Vagina (tissue), 2 donors: ENCODE measurements around the gene BNIPL. TPM values are rescaled to one million over a fixed set of nuclear protein-coding genes. Genes with fewer than 3 reads are reported as not detected.

Experiments used
- DNase-seq, 2 donors: peaks; one replicate each; pipeline ENCODE4 v3.0.0-alpha.2; 2017; ENCODE audit errors: extremely low spot score in 2 of 2
- H3K27ac ChIP-seq: fragments of 200-600 bp; sonication (generic); one replicate; pipeline ENCODE4 v1.5.1; 2019
- H3K27me3 ChIP-seq: fragments of 200-600 bp; sonication (generic); one replicate; pipeline ENCODE4 v1.5.1; 2019
- H3K36me3 ChIP-seq, 2 donors: fragments of 200-600 bp; sonication (generic); one replicate each; pipeline ENCODE4 v1.5.1; 2017 to 2019
- H3K4me1 ChIP-seq: fragments of 200-600 bp; sonication (generic); one replicate; pipeline ENCODE4 v1.5.1; 2019
- H3K4me3 ChIP-seq, 2 donors: fragments of 200-600 bp; sonication (generic); 1 replicate in 1 of 2; 2 replicates in 1 of 2; pipeline ENCODE4 v1.5.1; 2016 to 2019
- H3K9me3 ChIP-seq: fragments of 200-600 bp; sonication (generic); one replicate; pipeline ENCODE4 v1.5.1; 2019
- POLR2A ChIP-seq, 2 donors: fragments of 450-650 bp; IDR thresholded peaks; one replicate each; pipeline ENCODE4 v1.6.1; 2017; ENCODE audit warnings: antibody characterized with exemption in 2 of 2, mild to moderate bottlenecking in 2 of 2, moderate library complexity in 2 of 2
- POLR2AphosphoS5 ChIP-seq, 2 donors: sonication (generic); formaldehyde crosslinking; IDR thresholded peaks; one replicate each; pipeline ENCODE4 v1.9.0; 2017; ENCODE audit warnings: antibody characterized with exemption in 2 of 2, mild to moderate bottlenecking in 2 of 2, low read depth in 1 of 2; ENCODE audit not compliant: insufficient read depth in 1 of 2
- intact Hi-C: fragments of 100-400 bp; cut with DNase I; formaldehyde crosslinking; loops from one replicate; pipeline ENCODE4 v1.15.1; 2023
- total RNA-seq: library from RNA; depleted of rRNA; stranded (reverse); fragments of >200 nt; gene quantifications from one replicate; pipeline ENCODE4 v1.2.3, GENCODE V29; 2016
- TF ChIP-seq, protein P1 (sequence below), 3 experiments: fragments of 450-650 bp in 2 of 3; fragments of 200-600 bp in 1 of 3; sonication (generic) in 1 of 3; IDR thresholded peaks; one replicate each; pipeline ENCODE4 v1.5.1; 2017 to 2019; ENCODE audit warnings: antibody characterized with exemption in 3 of 3, mild to moderate bottlenecking in 2 of 3, moderate library complexity in 2 of 3

BNIPL gene
- total RNA-seq, 1 donor from 2014 or later: 105 TPM

GRCh38 chr1:151051356-151052009 lies 15.1 kb downstream of the BNIPL start:
- intact Hi-C loops: no loop called here
- Histone ChIP-seq H3K27me3 (no peaks in the 10 kb centered on the region), H3K9me3 (no peaks in the 10 kb centered on the region), H3K4me1 (peaks cover 38% of the 10 kb centered on the region), H3K4me3 (no peak overlapping the region), H3K27ac (no peak overlapping the region), H3K36me3 (peaks cover 4 to 40% of the 10 kb centered on the region in 2 donors)
- TF ChIP-seq, protein P1, sequence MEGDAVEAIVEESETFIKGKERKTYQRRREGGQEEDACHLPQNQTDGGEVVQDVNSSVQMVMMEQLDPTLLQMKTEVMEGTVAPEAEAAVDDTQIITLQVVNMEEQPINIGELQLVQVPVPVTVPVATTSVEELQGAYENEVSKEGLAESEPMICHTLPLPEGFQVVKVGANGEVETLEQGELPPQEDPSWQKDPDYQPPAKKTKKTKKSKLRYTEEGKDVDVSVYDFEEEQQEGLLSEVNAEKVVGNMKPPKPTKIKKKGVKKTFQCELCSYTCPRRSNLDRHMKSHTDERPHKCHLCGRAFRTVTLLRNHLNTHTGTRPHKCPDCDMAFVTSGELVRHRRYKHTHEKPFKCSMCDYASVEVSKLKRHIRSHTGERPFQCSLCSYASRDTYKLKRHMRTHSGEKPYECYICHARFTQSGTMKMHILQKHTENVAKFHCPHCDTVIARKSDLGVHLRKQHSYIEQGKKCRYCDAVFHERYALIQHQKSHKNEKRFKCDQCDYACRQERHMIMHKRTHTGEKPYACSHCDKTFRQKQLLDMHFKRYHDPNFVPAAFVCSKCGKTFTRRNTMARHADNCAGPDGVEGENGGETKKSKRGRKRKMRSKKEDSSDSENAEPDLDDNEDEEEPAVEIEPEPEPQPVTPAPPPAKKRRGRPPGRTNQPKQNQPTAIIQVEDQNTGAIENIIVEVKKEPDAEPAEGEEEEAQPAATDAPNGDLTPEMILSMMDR (IDR thresholded peaks at IDR 0.05): no peak
- TF ChIP-seq POLR2AphosphoS5 (IDR thresholded peaks at IDR 0.05; ENCODE audit: insufficient read depth in 1 of 2, low read depth in 1 of 2): no peak
- TF ChIP-seq POLR2A (IDR thresholded peaks at IDR 0.05): no peak
- no peak for DNase-seq

DNA sequence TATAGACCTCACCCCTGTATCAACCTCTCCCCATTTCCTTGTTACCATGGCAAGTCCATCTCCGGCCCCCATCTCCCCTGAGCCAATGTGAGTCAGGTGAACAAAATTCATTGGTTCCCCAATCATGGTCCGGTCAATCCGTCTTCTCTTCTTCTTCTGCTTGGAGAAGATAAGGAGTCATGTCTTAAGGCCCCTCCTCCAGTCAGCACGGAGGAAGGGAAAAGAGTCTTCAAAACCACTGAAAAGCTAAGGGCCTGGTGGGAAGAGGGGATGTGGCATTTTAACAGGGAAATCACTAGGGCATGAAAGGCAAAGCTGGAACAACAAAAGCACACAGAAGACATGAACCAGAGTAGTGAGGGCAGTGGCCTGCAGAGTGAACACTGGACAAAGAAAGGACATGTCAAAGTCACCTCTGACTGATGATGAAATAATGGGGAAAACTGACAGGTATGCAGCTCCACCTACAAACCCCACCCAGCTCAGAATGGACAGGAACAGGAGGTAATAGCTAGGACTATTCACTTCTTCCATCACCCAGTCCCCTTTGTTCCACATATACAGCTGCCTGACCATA lies 18.7 kb downstream of the BNIPL start:
- H3K36me3 ChIP-seq: peaks cover 4 to 40% of the 10 kb centered on the region in 2 donors
- intact Hi-C loops: no loop called here
- no peak overlapping the region for H3K4me3 ChIP-seq
- peak overlapping the region; percentile 90 for H3K27ac ChIP-seq
- H3K9me3 ChIP-seq: no peaks in the 10 kb centered on the region
- TF ChIP-seq, protein P1 (IDR thresholded peaks at IDR 0.05): no peak
- TF ChIP-seq POLR2AphosphoS5 (IDR thresholded peaks at IDR 0.05; ENCODE audit: insufficient read depth in 1 of 2, low read depth in 1 of 2) (no peak), POLR2A (IDR thresholded peaks at IDR 0.05) (no peak)
- H3K27me3 ChIP-seq: no peaks in the 10 kb centered on the region
- no peak for DNase-seq
- H3K4me1 ChIP-seq: peaks cover 42% of the 10 kb centered on the region

DNA sequence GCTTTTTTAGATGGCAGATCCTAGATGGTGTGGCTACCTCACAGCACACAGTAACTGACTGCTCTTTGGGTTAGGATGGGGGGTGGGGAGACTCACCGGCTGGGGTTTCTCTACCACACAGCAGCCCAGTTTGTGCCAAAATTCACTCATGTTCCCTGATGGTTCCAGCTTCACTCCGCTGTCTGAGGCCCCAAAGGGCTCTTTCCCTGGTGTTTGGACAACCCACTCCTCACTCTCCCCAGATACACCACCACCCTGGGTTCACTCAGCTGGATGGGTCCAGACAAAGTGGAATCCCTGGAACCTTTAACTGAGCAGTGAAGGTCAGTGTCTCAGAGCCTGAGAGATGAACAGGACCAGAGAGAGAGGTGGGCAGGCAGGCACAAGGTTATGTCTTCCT lies 19.2 kb downstream of the BNIPL start:
- no peak overlapping the region for H3K4me3 ChIP-seq
- H3K36me3 ChIP-seq: peaks cover 4 to 40% of the 10 kb centered on the region in 2 donors
- intact Hi-C loops: no loop called here
- H3K4me1 ChIP-seq: peaks cover 47% of the 10 kb centered on the region
- H3K9me3 ChIP-seq: no peaks in the 10 kb centered on the region
- TF ChIP-seq, protein P1 (IDR thresholded peaks at IDR 0.05): no peak
- TF ChIP-seq POLR2A (IDR thresholded peaks at IDR 0.05) (no peak), POLR2AphosphoS5 (IDR thresholded peaks at IDR 0.05; ENCODE audit: insufficient read depth in 1 of 2, low read depth in 1 of 2) (no peak)
- H3K27me3 ChIP-seq: no peaks in the 10 kb centered on the region
- H3K27ac ChIP-seq: peak overlapping the region; percentile 90
- no peak for DNase-seq

DNA sequence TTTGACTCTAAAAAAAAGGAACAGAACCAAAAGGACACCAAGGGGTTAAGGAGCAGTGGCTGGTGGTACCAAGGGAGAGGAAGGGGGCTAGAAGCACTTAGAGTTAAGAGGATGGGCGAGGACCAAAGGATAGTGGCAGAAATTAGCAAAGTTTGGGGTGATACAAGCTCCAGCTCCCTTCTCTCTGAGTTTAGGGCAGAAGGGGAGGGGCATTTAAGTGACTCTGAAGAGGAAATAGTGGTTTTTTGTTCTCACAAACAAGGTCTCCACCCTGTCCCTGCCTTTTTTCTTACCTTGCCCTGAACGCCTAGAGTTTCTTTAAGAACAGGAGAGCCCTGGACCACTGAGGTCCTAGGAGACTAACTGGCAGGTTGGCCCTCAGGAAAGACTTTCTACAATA lies 19.8 kb downstream of the BNIPL start:
- H3K27ac ChIP-seq: peak overlapping the region; percentile 90
- no peak for DNase-seq
- intact Hi-C loops: no loop called here
- TF ChIP-seq POLR2AphosphoS5 (IDR thresholded peaks at IDR 0.05; ENCODE audit: insufficient read depth in 1 of 2, low read depth in 1 of 2): no peak
- TF ChIP-seq, protein P1 (IDR thresholded peaks at IDR 0.05): no peak
- TF ChIP-seq POLR2A (IDR thresholded peaks at IDR 0.05): no peak
- H3K36me3 ChIP-seq: peaks cover 4 to 40% of the 10 kb centered on the region in 2 donors
- peaks cover 47% of the 10 kb centered on the region for H3K4me1 ChIP-seq
- H3K4me3 ChIP-seq: no peak overlapping the region
- no peaks in the 10 kb centered on the region for H3K27me3 ChIP-seq
- no peaks in the 10 kb centered on the region for H3K9me3 ChIP-seq

DNA sequence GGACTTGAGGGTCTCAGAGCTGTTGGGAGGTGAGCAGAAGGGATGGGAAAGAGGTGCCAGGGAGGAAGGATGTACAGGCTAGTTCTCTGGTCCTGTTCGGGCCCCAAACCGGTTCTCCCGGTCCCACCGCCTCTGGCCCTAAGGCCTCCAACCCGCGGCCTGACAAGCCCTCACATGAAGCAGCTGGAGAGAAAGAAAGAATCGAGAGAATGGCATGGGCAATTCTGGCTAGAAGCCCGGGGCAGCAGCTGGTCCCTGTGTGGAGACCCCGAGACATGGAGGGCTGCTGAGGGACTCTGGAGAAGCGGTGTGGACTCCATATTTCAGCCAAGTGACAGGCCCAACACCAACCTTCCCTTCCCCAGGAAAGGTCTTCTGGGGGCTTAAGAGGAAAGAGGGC lies 22.3 kb downstream of the BNIPL start:
- intact Hi-C loops: no loop called here
- H3K4me3 ChIP-seq: peak overlapping the region; percentile 72 to 76
- TF ChIP-seq, protein P1 (IDR thresholded peaks at IDR 0.05): no peak
- H3K27ac ChIP-seq: peak overlapping the region; percentile 90
- H3K36me3 ChIP-seq: peaks cover 4 to 21% of the 10 kb centered on the region in 2 donors
- H3K4me1 ChIP-seq: peaks cover 47% of the 10 kb centered on the region
- DNase-seq: no peak
- no peaks in the 10 kb centered on the region for H3K9me3 ChIP-seq
- H3K27me3 ChIP-seq: no peaks in the 10 kb centered on the region
